Thyroid gland (tissue), 4 donors: ENCODE measurements around the gene SLC2A1. TPM values are rescaled to one million over a fixed set of nuclear protein-coding genes. Genes with fewer than 3 reads are reported as not detected.
A peak's percentile ranks its signal among the peaks of the same experiment; 100 is the strongest.

Experiments
- DNase-seq, 2 donors: peaks; one replicate each; pipeline ENCODE4 v3.0.0-alpha.2; 2019
- H3K27ac ChIP-seq, 3 donors: fragments of 200-600 bp; sonication (generic); 1 replicate in 2 of 3; 2 replicates in 1 of 3; pipeline ENCODE4 v1.5.1; 2016 to 2019; ENCODE audit warnings: mild to moderate bottlenecking in 1 of 3, moderate library complexity in 1 of 3
- H3K27me3 ChIP-seq: fragments of 200-600 bp; sonication (generic); one replicate; pipeline ENCODE4 v1.5.1; 2019
- H3K36me3 ChIP-seq, 2 donors: fragments of 200-600 bp; sonication (generic); one replicate each; pipeline ENCODE4 v1.5.1; 2016 to 2019
- H3K4me1 ChIP-seq, 2 donors: fragments of 200-600 bp; sonication (generic); one replicate each; pipeline ENCODE4 v1.5.1; 2017 to 2019
- H3K4me3 ChIP-seq, 3 donors: fragments of 200-600 bp; sonication (generic); replicated peaks in 1 of 3; 1 replicate in 2 of 3; 2 replicates in 1 of 3; pipeline ENCODE4 v1.5.1; 2016; ENCODE audit warnings: mild to moderate bottlenecking in 1 of 3
- H3K9me3 ChIP-seq: fragments of 200-600 bp; sonication (generic); one replicate; pipeline ENCODE4 v1.5.1; 2017
- POLR2A ChIP-seq, 2 donors: fragments of 450-650 bp; IDR thresholded peaks; one replicate each; pipeline ENCODE4 v1.6.1; 2017; ENCODE audit warnings: antibody characterized with exemption in 2 of 2, mild to moderate bottlenecking in 2 of 2, moderate library complexity in 1 of 2
- WGBS, 2 donors: methylation state at CpG; one replicate each; pipeline ENCODE4 v1.1.5; 2017; 5-methylcytosine and 5-hydroxymethylcytosine counted together
- intact Hi-C: fragments of 100-400 bp; cut with DNase I; formaldehyde crosslinking; loops from one replicate; pipeline ENCODE4 v1.15.1; 2023
- total RNA-seq, 4 donors: library from RNA; depleted of rRNA; stranded (reverse); fragments of >200 nt; gene quantifications; one replicate each; pipeline ENCODE4 v1.2.3, GENCODE V29; 2016
- TF ChIP-seq, protein P1 (sequence below), 6 experiments: fragments of 200-600 bp in 3 of 6; fragments of 450-650 bp in 3 of 6; sonication (generic) in 3 of 6; IDR thresholded peaks; one replicate each; pipeline ENCODE4 v1.5.1; 2016 to 2019; ENCODE audit warnings: antibody characterized with exemption in 6 of 6, mild to moderate bottlenecking in 2 of 6, inconsistent platforms in 1 of 6, moderate library complexity in 1 of 6

Gene SLC2A1
- total RNA-seq, 4 donors from 2014 or later, result 15.0 to 208 (median 91.4) TPM

DNA sequence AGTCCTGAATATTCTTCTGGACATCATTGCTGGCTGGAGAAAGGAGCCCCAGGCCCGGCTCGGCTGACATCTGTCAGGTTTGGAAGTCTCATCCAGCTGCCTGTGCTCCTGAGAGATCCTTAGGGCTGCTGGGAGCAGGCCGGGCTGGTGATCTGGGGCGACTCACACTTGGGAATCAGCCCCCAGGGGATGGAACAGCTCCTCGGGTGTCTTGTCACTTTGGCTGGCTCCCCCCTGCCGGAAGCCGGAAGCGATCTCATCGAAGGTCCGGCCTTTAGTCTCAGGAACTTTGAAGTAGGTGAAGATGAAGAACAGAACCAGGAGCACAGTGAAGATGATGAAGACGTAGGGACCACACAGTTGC, 31.8 kb downstream of the SLC2A1 start:
- intact Hi-C loops, result loop anchor here (5.0 kb wide), 2 partner anchors 35 to 145 kb away; no protein-coding TSS in a partner anchor
- TF ChIP-seq POLR2A (IDR thresholded peaks at IDR 0.05), result no peak
- TF ChIP-seq, protein P1, sequence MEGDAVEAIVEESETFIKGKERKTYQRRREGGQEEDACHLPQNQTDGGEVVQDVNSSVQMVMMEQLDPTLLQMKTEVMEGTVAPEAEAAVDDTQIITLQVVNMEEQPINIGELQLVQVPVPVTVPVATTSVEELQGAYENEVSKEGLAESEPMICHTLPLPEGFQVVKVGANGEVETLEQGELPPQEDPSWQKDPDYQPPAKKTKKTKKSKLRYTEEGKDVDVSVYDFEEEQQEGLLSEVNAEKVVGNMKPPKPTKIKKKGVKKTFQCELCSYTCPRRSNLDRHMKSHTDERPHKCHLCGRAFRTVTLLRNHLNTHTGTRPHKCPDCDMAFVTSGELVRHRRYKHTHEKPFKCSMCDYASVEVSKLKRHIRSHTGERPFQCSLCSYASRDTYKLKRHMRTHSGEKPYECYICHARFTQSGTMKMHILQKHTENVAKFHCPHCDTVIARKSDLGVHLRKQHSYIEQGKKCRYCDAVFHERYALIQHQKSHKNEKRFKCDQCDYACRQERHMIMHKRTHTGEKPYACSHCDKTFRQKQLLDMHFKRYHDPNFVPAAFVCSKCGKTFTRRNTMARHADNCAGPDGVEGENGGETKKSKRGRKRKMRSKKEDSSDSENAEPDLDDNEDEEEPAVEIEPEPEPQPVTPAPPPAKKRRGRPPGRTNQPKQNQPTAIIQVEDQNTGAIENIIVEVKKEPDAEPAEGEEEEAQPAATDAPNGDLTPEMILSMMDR (IDR thresholded peaks at IDR 0.05), result no peak
- no peak overlapping the region for H3K27ac ChIP-seq
- H3K9me3 ChIP-seq, result no peaks in the 10 kb centered on the region
- no peak for DNase-seq
- 91 to 93% methylated on average over 11 of the region's 11 CpGs for WGBS, 2 donors
- H3K4me3 ChIP-seq, result no peak overlapping the region
- H3K4me1 ChIP-seq, result peaks cover 12 to 14% of the 10 kb centered on the region in 2 donors
- no peaks in the 10 kb centered on the region for H3K27me3 ChIP-seq
- H3K36me3 ChIP-seq, result peaks cover 0 to 9% of the 10 kb centered on the region in 2 donors

DNA sequence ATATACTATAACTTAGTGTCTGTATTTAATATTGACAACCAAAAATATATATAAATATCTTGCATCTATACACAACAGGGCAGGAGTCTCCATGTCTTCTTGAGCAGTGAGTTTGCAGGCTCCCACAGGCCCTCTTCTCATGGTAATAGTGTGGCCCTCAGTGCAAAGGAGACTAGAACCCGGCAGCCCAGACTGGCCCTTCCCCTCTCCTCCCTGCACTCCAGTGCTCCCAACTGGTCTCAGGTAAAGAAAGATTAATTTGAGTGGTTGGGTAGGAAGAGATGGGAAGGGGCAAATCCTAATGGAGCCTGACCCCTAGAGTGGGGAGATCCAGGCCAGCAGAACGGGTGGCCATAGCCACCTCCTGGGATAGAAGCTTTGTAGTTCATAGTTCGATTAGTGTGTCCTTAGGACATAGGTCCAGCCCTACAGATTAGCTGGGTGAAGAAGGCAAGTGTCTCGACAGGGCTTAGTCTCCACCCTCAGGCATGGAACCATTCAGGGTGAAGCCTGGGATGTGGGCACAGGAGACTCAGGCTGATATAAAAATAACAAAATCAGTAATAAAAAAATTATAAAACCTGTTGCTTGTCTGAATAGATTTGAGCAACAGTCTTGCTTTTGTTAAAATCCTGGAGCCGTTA, 32.3 kb downstream of the SLC2A1 start:
- Histone ChIP-seq H3K27me3 (no peaks in the 10 kb centered on the region), H3K27ac (no peak overlapping the region), H3K4me3 (no peak overlapping the region), H3K36me3 (peaks cover 0 to 9% of the 10 kb centered on the region in 2 donors), H3K4me1 (peaks cover 7 to 9% of the 10 kb centered on the region in 2 donors), H3K9me3 (no peaks in the 10 kb centered on the region)
- 86 to 94% methylated on average over 5 of the region's 5 CpGs for WGBS, 2 donors
- TF ChIP-seq POLR2A (IDR thresholded peaks at IDR 0.05), result no peak
- TF ChIP-seq, protein P1 (IDR thresholded peaks at IDR 0.05), result no peak
- intact Hi-C loops, result loop anchor here (5.0 kb wide), 2 partner anchors 36 to 146 kb away; no protein-coding TSS in a partner anchor
- no peak for DNase-seq

DNA sequence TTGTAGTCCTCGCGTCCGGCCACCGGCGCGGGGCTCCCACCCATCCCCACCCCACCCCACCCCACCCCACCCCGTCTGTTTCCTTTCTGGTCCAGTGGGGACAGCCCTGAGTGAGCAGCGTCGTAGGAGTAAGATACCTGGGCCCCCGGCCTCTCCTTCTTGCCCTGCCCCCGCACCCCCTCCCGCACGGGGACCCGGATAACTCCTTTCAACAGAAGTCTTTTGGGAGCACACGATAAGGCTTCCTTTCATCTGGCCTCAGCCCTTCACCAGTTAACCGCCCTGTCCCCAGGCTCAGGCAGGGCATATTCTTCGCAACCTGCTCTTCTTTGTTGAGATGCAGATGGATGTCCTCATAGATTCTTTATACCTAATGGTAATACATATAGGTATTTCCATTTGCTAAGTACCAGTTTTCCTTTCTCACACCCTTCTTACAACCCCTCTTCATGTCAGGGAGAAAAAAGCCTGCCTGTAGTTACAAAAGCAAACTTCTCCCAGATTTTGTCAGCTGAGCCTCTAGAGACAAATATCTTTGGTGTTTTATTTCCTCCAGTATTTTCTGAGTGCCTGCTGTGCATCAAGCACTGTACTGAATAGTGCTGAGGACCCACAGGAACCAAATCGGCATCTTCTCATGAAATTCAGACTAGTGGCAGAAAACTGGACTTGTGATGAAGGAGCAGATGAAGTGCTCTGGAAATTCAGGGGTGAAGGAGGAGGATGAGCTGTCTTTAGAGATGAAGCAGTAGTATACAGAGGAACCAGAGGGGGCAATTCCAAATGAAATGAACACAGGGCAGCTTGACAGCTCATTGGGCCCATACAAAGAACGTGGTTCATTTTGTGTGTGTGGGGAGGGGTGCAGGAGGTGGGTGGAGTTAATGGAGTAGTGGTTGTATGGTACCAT, 33.6 kb downstream of the SLC2A1 start:
- intact Hi-C loops, result loop anchor here (5.0 kb wide), 2 partner anchors 37 to 147 kb away; no protein-coding TSS in a partner anchor
- Histone ChIP-seq H3K9me3 (no peaks in the 10 kb centered on the region), H3K4me3 (peak overlapping the region in 2 of 3 donors; percentile 43 to 97), H3K27me3 (no peaks in the 10 kb centered on the region), H3K4me1 (peaks cover 4 to 7% of the 10 kb centered on the region in 2 donors), H3K36me3 (peaks cover 0 to 9% of the 10 kb centered on the region in 2 donors), H3K27ac (peak overlapping the region; percentile 84 to 98 (median 90))
- TF ChIP-seq POLR2A (IDR thresholded peaks at IDR 0.05), result no peak
- TF ChIP-seq, protein P1 (IDR thresholded peaks at IDR 0.05), result no peak
- 19 to 21% methylated on average over 10 to 12 of the region's 19 CpGs for WGBS, 2 donors
- no peak for DNase-seq

DNA sequence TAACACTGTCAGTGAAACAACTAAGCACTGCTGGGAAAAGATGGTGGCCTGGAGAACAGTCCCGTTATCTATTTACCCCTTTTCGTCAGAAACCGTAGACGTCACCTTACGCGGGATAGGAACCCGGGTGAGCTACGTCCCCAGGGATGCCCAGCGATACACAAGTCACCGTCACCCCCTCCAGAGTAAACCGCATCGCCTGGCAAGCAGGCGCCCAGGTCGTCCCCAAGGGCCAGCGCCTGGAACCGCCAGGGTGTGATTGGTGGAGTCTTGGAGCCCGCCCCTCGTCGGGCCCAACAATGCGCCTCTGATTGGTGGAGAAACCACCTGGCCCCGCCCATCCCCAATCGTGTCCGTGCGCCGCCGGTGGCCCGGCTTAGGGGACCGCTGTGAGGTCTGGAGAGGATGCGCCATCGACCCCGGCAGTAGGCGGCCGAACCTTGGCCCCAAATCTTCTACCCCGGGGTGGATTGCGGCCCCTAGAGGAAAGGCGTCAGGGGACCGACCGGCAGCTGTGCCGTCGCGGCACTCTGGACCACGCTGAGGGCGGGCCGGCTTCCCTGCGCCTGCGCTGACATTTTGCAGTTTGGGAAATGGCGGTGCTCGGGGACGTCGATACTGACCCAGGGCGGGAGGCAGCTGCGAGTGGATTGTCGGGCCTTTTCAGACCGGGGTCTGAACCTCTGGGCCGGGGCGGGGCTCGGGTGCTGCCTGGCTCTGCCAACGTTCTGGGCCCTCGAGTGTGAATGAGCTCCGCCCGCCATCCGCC, 34.4 kb downstream of the SLC2A1 start:
- TF ChIP-seq, protein P1 (IDR thresholded peaks at IDR 0.05), result peak in 1 of 6 experiments; percentile 3
- TF ChIP-seq POLR2A (IDR thresholded peaks at IDR 0.05), result peak in 1 of 2 donors; percentile 93
- 0 to 1% methylated on average over 19 to 22 of the region's 62 CpGs for WGBS, 2 donors
- Histone ChIP-seq H3K9me3 (no peaks in the 10 kb centered on the region), H3K4me1 (peaks cover 4 to 7% of the 10 kb centered on the region in 2 donors), H3K27me3 (no peaks in the 10 kb centered on the region), H3K4me3 (peak overlapping the region; percentile 43 to 97 (median 73)), H3K36me3 (peaks cover 0 to 7% of the 10 kb centered on the region in 2 donors), H3K27ac (peak overlapping the region; percentile 84 to 98 (median 90))
- intact Hi-C loops, result no loop called here
- DNase-seq, result peak; percentile 96 to 97
